Cardiac fibroblast (primary cell): Measurements from ENCODE around the gene BLOC1S5.
"Not testable (repeated sequence)": the region's sequence is repeated elsewhere in the genome, so short reads cannot be mapped to it uniquely, and the experiment has no call there.

ENCODE experiments used
- DNase-seq, 2 donors: peaks; one replicate each; pipeline versions ENCODE4 v3.0.0 to v3.0.0-alpha.2; 2010; ENCODE audit warnings: low read depth in 2 of 2
- H3K4me3 ChIP-seq, 2 donors: replicated peaks in 1 of 2; 1 replicate in 1 of 2; 2 replicates in 1 of 2; pipeline ENCODE4 v1.5.1; 2011; ENCODE audit warnings: low read depth in 2 of 2, low read length in 2 of 2, mild to moderate bottlenecking in 2 of 2, moderate library complexity in 1 of 2
- TF ChIP-seq, protein P1 (sequence below): IDR thresholded peaks from one replicate; pipeline ENCODE4 v1.5.1; 2011; ENCODE audit warnings: low read depth, mild to moderate bottlenecking, low read length, inconsistent platforms

The BLOC1S5 gene

GRCh38 chr6:7993399-7993798 is 70.8 kb downstream of the BLOC1S5 start:
- DNase-seq = no peak
- TF ChIP-seq, protein P1, sequence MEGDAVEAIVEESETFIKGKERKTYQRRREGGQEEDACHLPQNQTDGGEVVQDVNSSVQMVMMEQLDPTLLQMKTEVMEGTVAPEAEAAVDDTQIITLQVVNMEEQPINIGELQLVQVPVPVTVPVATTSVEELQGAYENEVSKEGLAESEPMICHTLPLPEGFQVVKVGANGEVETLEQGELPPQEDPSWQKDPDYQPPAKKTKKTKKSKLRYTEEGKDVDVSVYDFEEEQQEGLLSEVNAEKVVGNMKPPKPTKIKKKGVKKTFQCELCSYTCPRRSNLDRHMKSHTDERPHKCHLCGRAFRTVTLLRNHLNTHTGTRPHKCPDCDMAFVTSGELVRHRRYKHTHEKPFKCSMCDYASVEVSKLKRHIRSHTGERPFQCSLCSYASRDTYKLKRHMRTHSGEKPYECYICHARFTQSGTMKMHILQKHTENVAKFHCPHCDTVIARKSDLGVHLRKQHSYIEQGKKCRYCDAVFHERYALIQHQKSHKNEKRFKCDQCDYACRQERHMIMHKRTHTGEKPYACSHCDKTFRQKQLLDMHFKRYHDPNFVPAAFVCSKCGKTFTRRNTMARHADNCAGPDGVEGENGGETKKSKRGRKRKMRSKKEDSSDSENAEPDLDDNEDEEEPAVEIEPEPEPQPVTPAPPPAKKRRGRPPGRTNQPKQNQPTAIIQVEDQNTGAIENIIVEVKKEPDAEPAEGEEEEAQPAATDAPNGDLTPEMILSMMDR = no peak
- H3K4me3 ChIP-seq = no peak overlapping the region

DNA sequence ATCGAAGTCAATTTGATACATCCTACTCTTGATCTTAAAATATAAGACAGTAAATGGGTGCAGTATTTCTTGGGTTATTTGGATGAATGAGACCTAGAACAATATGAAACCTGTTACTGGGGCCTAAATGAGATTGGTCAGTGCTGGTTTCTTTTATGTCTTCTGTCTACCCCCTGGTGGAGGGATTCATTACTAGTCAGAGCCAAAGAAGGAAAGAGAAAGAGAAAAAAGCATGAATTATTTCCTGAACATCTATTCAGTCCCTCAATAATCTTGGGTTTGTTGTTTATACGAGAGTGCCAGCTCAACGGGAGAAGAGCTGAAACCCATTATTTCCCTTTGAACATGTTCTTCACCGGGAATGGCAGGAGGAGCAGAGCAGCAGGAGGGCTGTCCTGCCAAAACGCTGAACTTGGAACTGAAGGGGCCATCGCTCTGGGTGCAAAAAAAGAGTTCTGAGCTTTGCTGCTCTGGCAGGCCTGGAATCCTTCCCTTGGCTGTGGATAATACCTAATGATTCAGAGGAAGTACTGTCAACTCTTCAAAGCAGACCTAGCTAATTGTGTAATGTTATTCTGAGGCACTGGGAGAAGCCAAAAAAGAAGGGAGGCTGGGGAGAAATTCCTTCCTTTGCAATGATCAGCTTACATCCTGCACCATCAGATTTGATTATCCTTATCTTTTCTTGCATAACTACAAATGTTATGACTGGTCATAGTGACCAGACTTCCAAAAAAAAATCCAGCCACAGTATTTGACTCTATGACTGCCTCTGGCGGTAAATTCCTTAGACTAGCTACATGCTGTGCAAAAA is 72.0 kb downstream of the BLOC1S5 start:
- TF ChIP-seq, protein P1 = peak; percentile 43
- peak; percentile 88 to 94 for DNase-seq
- peak overlapping the region in 1 of 2 donors; percentile 31 for H3K4me3 ChIP-seq

DNA sequence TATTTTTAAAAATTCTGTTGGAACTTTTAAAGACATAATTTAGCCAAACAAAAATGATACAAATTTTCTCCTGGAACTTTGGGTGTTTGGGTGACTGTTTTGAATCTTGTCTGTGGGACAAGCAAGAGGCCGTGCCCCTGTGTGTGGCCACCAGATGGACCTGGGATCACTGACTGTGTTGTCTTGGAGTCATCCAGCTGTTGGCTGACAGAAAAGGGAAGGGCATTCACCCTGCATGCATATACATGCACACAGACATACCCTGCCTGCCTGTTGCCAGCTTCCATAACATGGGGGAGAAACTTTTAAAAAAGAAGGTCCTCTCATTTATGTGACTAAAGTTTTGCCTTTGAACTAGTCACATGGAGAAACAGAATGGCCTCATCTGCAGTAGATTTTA is 72.7 kb downstream of the BLOC1S5 start:
- no peak overlapping the region for H3K4me3 ChIP-seq
- TF ChIP-seq, protein P1 = peak; percentile 4
- peak in 1 of 2 donors; percentile 10 for DNase-seq

DNA sequence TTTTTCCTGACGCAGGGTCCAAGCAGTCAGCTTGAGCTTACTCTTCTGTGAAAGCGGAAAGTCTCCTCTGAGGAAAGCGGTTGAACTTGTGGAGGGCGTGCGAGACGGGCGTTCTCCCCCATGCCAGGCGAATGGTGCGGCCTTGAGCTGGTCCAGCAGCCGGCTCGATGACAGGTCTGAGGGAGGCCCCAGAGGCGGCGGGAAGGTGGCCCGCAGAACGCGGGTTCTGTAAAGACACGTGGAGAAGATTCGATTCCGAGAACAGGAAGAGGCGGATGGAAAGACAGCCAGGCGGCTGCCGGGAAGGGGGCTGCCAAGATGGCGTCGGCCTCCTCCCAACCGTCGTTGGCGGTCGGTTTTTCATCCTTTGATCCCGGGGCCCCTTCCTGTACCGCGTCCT is 78.0 kb downstream of the BLOC1S5 start:
- TF ChIP-seq, protein P1 = no peak
- H3K4me3 ChIP-seq = no peak overlapping the region
- no peak for DNase-seq

GRCh38 chr6:7983967-7984366 is 80.2 kb downstream of the BLOC1S5 start:
- DNase-seq = peak in 1 of 2 donors; percentile 17
- not testable (repeated sequence) for H3K4me3 ChIP-seq

DNA sequence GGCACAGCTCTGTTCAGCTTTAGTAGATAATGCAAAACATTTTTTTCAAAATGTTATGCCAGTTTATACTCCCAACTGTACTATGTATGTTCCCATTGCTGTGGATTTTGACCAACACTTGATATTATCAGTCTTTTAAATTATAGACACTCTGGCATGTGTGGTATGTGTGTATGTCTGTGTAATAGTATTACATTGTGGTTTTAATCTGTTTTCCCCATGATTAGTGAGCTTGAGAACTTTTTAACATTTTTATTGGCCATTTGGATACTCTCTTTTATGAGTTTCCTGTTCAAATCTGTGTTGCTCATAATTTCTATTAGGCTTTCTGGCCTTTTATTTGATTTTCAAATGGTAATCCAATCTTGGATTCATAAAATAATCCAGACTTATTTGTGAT is 84.4 kb downstream of the BLOC1S5 start:
- TF ChIP-seq, protein P1 = no peak

GRCh38 chr6:7978736-7979135 is 85.5 kb downstream of the BLOC1S5 start:
- no peak for DNase-seq
- H3K4me3 ChIP-seq = no peak overlapping the region
- TF ChIP-seq, protein P1 = no peak

More for the DNA sequence above, 84.4 kb downstream of the BLOC1S5 start:
- no peak overlapping the region for H3K4me3 ChIP-seq
- no peak for DNase-seq
